Naive thymus-derived CD4-positive, alpha-beta T cell (primary cell): ENCODE measurements around the gene MRPL50. TPM values are rescaled to one million over a fixed set of nuclear protein-coding genes. Genes with fewer than 3 reads are reported as not detected.

Experiments used
- ATAC-seq: fragments of 150-1000 bp; cut with Tn5 transposase; 2 replicates; pipeline ENCODE4 v1.10.0; 2021; ENCODE audit warnings: mild to moderate bottlenecking, moderate library complexity
- CTCF ChIA-PET: fragments of 350-600 bp; sonication (Branson Sonifier 250); formaldehyde crosslinking; loops from one replicate; lab custom pipeline; 2021; ENCODE audit warnings: antibody characterized with exemption; lab: Charles Lee
- POLR2A ChIA-PET: fragments of 350-600 bp; sonication (Branson Sonifier 250); formaldehyde crosslinking; loops from one replicate; lab custom pipeline; 2021; ENCODE audit warnings: antibody characterized with exemption, inconsistent platforms; lab: Charles Lee
- DNase-seq, 9 donors: peaks; one replicate each; pipeline versions ENCODE4 v3.0.0 to v3.0.0-alpha.2; 2020 to 2022; ENCODE audit warnings: mixed read lengths in 1 of 9
- H3K27ac ChIP-seq: one replicate; pipeline ENCODE4 v1.7.0; 2013; ENCODE audit warnings: mild to moderate bottlenecking, low read depth, low read length, moderate library complexity
- H3K27me3 ChIP-seq, 2 donors: one replicate each; pipeline ENCODE4 v1.7.0; 2013; ENCODE audit warnings: low read length in 2 of 2, mild to moderate bottlenecking in 2 of 2, moderate library complexity in 2 of 2; ENCODE audit not compliant: control insufficient read depth in 2 of 2, insufficient read depth in 2 of 2
- H3K36me3 ChIP-seq, 3 experiments: 1 replicate in 2 of 3; 2 replicates in 1 of 3; pipeline ENCODE4 v1.7.0; 2013; ENCODE audit warnings: low read length in 3 of 3, mild to moderate bottlenecking in 3 of 3, moderate library complexity in 1 of 3; ENCODE audit not compliant: insufficient read depth in 3 of 3, control insufficient read depth in 2 of 3
- H3K4me1 ChIP-seq, 2 donors: one replicate each; pipeline ENCODE4 v1.7.0; 2013; ENCODE audit warnings: low read length in 2 of 2, mild to moderate bottlenecking in 2 of 2, moderate library complexity in 1 of 2; ENCODE audit not compliant: control insufficient read depth in 2 of 2, insufficient read depth in 2 of 2
- H3K4me3 ChIP-seq: 2 replicates; pipeline ENCODE4 v1.7.0; 2013; ENCODE audit warnings: mild to moderate bottlenecking, low read length
- H3K9me3 ChIP-seq, 3 experiments: 1 replicate in 2 of 3; 2 replicates in 1 of 3; pipeline ENCODE4 v1.7.0; 2013; ENCODE audit warnings: low read length in 3 of 3; ENCODE audit not compliant: control insufficient read depth in 2 of 3
- H3K27ac Mint-ChIP-seq, 9 donors: one replicate each; pipeline ENCODE4 v1.8.0; 2020 to 2022; ENCODE audit warnings: mixed read lengths in 9 of 9, mild to moderate bottlenecking in 8 of 9, moderate library complexity in 5 of 9, inconsistent platforms in 2 of 9
- H3K27me3 Mint-ChIP-seq, 5 donors: one replicate each; pipeline ENCODE4 v1.8.0; 2021 to 2022; ENCODE audit warnings: mixed read lengths in 5 of 5, mild to moderate bottlenecking in 1 of 5
- H3K36me3 Mint-ChIP-seq, 5 donors: one replicate each; pipeline ENCODE4 v1.8.0; 2020 to 2022; ENCODE audit warnings: mixed read lengths in 5 of 5, mild to moderate bottlenecking in 3 of 5, inconsistent platforms in 1 of 5
- H3K4me1 Mint-ChIP-seq, 7 donors: one replicate each; pipeline ENCODE4 v1.8.0; 2020 to 2022; ENCODE audit warnings: mixed read lengths in 7 of 7, mild to moderate bottlenecking in 3 of 7, inconsistent platforms in 1 of 7
- H3K4me3 Mint-ChIP-seq, 10 donors: one replicate each; pipeline ENCODE4 v1.8.0; 2020 to 2022; ENCODE audit warnings: mild to moderate bottlenecking in 10 of 10, mixed read lengths in 10 of 10, moderate library complexity in 6 of 10, inconsistent platforms in 2 of 10
- H3K9me3 Mint-ChIP-seq, 11 donors: one replicate each; pipeline ENCODE4 v1.8.0; 2020 to 2022; ENCODE audit warnings: mixed read lengths in 11 of 11, mild to moderate bottlenecking in 4 of 11, inconsistent platforms in 1 of 11, moderate library complexity in 1 of 11
- intact Hi-C, 2 donors: fragments of 100-400 bp; cut with micrococcal nuclease; formaldehyde crosslinking; loops; one replicate each; pipeline ENCODE4 v1.15.1; 2023
- polyA plus RNA-seq, 2 donors: library from polyadenylated mRNA; unstranded; fragments of 300-500 nt; fragmentation: Illumina TruSeq; gene quantifications; one replicate each; pipeline ENCODE4 v1.2.3, GENCODE V29; 2021
- total RNA-seq, 6 experiments: library from RNA in 5 of 6; stranded (reverse) in 5 of 6; gene quantifications; 1 replicate in 5 of 6; 2 replicates in 1 of 6; pipeline ENCODE4 v1.2.3 and lab custom pipeline; 2021 to 2026

MRPL50 gene
- total and polyA plus RNA-seq, 7 experiments from 2014 or later: 6.5 to 23.8 (median 14.9) TPM

DNA sequence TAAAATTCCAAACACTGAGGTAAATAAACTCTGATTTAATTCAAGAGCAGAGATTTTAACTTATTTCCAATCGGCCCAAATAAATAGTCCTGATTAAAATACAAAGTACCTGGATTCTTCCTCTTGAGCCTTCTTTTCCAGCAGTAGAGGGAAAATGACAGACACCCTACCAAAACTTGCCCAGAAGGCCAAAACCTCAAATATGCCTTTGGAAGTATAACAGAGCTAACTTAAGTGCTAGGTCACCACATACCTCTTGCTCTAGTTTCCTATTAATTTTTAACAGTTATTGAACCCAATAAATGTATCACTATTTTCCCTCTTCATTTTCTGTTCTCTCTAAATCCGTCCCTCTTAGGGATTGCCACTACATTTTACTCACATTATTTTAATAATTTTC, 15.1 kb downstream of the MRPL50 start:
- Mint-ChIP-seq H3K9me3 (peaks cover 0 to 19% (median 7%) of the 10 kb centered on the region in 11 donors), H3K36me3 (peaks cover 5 to 16% (median 15%) of the 10 kb centered on the region in 5 donors), H3K27ac (no peak overlapping the region), H3K4me1 (peaks cover 0 to 7% (median 3%) of the 10 kb centered on the region in 7 donors), H3K4me3 (no peak overlapping the region), H3K27me3 (peaks cover 0 to 5% (median 0%) of the 10 kb centered on the region in 5 donors)
- Histone ChIP-seq H3K36me3 (no peaks in the 10 kb centered on the region), H3K9me3 (peaks cover 0 to 9% (median 0%) of the 10 kb centered on the region in 3 experiments), H3K27me3 (no peaks in the 10 kb centered on the region), H3K4me3 (no peak overlapping the region), H3K4me1 (no peaks in the 10 kb centered on the region), H3K27ac (no peak overlapping the region)
- intact Hi-C loops: no loop called here
- ATAC-seq: no peak
- ChIA-PET POLR2A (interaction anchor here (1.3 kb wide), 1 partner anchor 15 kb away, joined by 3 read pairs; the partner anchor contains the start of genes MRPL50 and ZNF189), CTCF (no interaction called here)
- DNase-seq: no peak

DNA sequence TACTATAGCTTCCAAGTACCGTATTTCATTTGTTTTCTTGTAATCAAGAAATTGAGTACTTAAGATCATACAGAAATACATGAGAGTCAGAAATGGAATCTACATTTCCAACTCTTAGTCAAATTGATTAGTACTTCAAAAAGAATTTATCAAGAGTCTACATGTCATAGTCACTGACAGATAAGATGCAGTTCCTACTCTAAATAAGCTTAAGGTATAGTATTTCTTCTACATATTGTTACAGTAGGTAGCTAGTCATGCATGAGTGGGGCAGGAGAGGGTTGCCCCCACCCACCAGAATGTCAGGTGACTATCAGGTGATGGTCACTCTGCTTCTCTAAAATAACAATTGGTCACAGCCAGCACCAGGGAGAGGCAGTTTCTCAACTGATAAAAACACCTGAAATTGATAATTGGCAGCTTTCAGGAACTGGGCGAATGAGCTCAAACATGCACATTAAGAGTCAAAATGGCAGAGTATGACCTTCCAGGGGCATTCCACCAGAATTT, 16.5 kb downstream of the MRPL50 start:
- CTCF ChIA-PET: no interaction called here
- H3K36me3 ChIP-seq: no peaks in the 10 kb centered on the region
- peaks cover 0 to 13% (median 0%) of the 10 kb centered on the region in 5 donors for H3K27me3 Mint-ChIP-seq
- POLR2A ChIA-PET: no interaction called here
- H3K4me3 Mint-ChIP-seq: no peak overlapping the region
- peaks cover 0 to 26% (median 10%) of the 10 kb centered on the region in 11 donors for H3K9me3 Mint-ChIP-seq
- H3K9me3 ChIP-seq: peaks cover 0 to 9% (median 0%) of the 10 kb centered on the region in 3 experiments
- H3K36me3 Mint-ChIP-seq: peaks cover 5 to 16% (median 10%) of the 10 kb centered on the region in 5 donors
- ATAC-seq (no peak), DNase-seq (no peak)
- no peaks in the 10 kb centered on the region for H3K27me3 ChIP-seq
- H3K4me1 ChIP-seq: no peaks in the 10 kb centered on the region
- H3K27ac ChIP-seq: no peak overlapping the region
- no peak overlapping the region for H3K27ac Mint-ChIP-seq
- intact Hi-C loops: no loop called here
- no peaks in the 10 kb centered on the region for H3K4me1 Mint-ChIP-seq
- no peak overlapping the region for H3K4me3 ChIP-seq

DNA sequence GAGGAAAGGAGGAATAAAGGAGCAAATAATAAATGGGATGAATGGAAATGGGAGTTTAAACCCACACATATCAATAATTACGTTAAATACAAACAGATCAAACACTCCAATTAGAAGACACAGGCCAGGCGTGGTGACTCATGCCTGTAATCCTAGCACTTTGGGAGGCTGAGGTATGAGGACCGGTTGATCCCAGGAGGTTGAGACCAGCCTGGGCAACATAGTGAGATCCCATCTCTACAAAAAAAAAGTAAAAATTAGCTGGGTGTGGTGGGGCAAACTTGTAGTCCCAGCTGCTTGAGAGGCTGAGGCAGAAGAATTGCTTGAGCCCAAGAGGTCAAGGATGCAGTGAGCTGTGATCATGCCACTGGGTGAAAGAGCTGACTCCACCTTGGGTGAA, 17.3 kb downstream of the MRPL50 start:
- Histone ChIP-seq H3K36me3 (no peaks in the 10 kb centered on the region), H3K27me3 (no peaks in the 10 kb centered on the region), H3K9me3 (peaks cover 0 to 9% (median 0%) of the 10 kb centered on the region in 3 experiments), H3K4me3 (no peak overlapping the region), H3K27ac (no peak overlapping the region), H3K4me1 (no peaks in the 10 kb centered on the region)
- intact Hi-C loops: no loop called here
- ATAC-seq (no peak), DNase-seq (no peak)
- Mint-ChIP-seq H3K36me3 (peaks cover 5 to 14% (median 10%) of the 10 kb centered on the region in 5 donors), H3K4me3 (no peak overlapping the region), H3K27me3 (peaks cover 0 to 13% (median 5%) of the 10 kb centered on the region in 5 donors), H3K9me3 (peaks cover 0 to 26% (median 10%) of the 10 kb centered on the region in 11 donors), H3K4me1 (no peaks in the 10 kb centered on the region), H3K27ac (no peak overlapping the region)
- POLR2A ChIA-PET: no interaction called here
- CTCF ChIA-PET: no interaction called here

DNA sequence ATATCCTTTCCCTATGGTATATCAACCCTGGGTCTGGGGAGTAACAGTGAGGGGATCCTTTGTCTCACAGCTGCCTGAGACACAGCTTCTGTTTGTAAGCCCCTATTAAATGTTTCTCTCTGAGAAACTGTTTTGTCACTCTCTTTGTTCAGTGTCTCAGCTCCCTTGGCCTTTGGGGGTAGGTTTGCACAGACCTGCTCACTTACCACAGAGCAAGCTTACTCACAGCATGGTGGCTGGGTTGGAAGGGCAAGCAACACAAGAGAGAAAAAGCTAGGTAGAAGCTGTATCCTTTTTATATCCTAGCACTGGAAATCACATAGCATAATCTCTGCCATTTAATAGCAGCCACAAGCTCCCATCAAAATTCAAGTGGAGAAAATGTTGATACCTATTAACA, 18.1 kb downstream of the MRPL50 start:
- H3K27ac ChIP-seq: no peak overlapping the region
- DNase-seq (no peak), ATAC-seq (no peak)
- H3K4me1 Mint-ChIP-seq: no peaks in the 10 kb centered on the region
- no peak overlapping the region for H3K4me3 Mint-ChIP-seq
- intact Hi-C loops: no loop called here
- no peak overlapping the region for H3K27ac Mint-ChIP-seq
- H3K36me3 ChIP-seq: no peaks in the 10 kb centered on the region
- no peak overlapping the region for H3K4me3 ChIP-seq
- peaks cover 5 to 13% (median 7%) of the 10 kb centered on the region in 5 donors for H3K36me3 Mint-ChIP-seq
- ChIA-PET CTCF (no interaction called here), POLR2A (no interaction called here)
- peaks cover 0 to 17% (median 11%) of the 10 kb centered on the region in 5 donors for H3K27me3 Mint-ChIP-seq
- H3K9me3 ChIP-seq: peaks cover 0 to 6% (median 0%) of the 10 kb centered on the region in 3 experiments
- peaks cover 0 to 25% (median 8%) of the 10 kb centered on the region in 11 donors for H3K9me3 Mint-ChIP-seq
- peaks cover 0 to 3% of the 10 kb centered on the region in 2 donors for H3K27me3 ChIP-seq
- no peaks in the 10 kb centered on the region for H3K4me1 ChIP-seq

DNA sequence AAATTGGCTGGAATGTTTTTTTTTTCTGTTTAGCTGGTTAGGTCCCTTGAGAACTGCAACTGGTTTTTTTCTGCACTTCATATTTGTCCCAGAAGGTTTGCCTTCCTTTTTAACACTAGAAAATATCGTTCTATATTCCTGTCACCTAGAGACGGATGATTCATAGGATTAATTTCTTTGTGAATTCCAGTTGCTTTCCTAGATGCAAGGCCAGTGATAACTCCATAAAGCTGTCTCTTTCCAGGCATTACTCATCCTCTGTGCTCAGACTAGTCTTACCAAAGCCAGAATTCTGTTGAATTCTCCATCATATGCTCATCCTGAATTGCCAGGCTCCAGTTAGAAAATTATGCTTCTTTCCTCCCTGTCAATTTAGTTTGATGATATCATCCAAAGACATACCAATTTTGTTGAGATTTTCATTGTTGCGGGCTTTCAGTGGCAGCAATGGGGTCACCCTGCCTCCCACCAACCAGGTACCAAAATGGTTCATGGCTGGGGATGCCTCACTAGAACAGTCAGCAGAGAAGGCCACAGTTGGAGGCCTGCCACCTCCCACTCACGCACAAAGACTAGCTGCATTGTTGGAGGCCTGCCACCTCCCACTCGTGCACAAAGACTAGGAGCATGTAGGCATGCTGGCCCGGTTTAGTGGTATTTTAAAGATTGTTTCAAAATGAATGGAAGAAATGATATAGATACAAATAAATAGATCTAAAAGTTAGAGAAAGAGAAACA, 22.1 kb downstream of the MRPL50 start:
- Histone ChIP-seq H3K9me3 (no peaks in the 10 kb centered on the region), H3K4me3 (no peak overlapping the region), H3K36me3 (no peaks in the 10 kb centered on the region), H3K27ac (no peak overlapping the region), H3K27me3 (peaks cover 0 to 5% of the 10 kb centered on the region in 2 donors), H3K4me1 (no peaks in the 10 kb centered on the region)
- ChIA-PET CTCF (no interaction called here), POLR2A (no interaction called here)
- Mint-ChIP-seq H3K27me3 (peaks cover 2 to 30% (median 14%) of the 10 kb centered on the region in 5 donors), H3K4me3 (no peak overlapping the region), H3K9me3 (peaks cover 0 to 10% (median 2%) of the 10 kb centered on the region in 11 donors), H3K27ac (no peak overlapping the region), H3K4me1 (no peaks in the 10 kb centered on the region), H3K36me3 (peaks cover 0 to 7% (median 0%) of the 10 kb centered on the region in 5 donors)
- ATAC-seq: no peak
- intact Hi-C loops: no loop called here
- DNase-seq: no peak

DNA sequence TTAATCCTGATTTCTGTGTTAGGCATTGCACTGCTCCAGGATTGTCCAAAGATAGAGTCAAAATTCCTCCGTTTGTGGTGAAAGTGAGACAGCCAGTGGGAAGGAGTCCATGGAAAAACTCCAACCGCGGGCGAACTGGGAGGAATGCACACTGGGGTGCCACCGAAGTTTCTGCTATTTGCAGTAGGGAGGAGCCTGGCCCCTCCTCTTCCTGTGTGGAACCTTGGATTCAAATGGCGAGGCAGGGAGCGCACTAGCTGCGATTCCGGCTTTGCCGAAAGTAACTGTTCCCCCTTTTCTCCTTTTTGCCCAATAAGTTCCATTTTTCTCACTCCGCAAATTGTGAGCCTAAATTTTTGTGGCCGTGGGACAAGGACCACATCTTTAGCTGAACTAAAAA, 22.9 kb downstream of the MRPL50 start:
- CTCF ChIA-PET: no interaction called here
- Histone ChIP-seq H3K4me3 (no peak overlapping the region), H3K27me3 (peaks cover 0 to 5% of the 10 kb centered on the region in 2 donors), H3K4me1 (no peaks in the 10 kb centered on the region), H3K36me3 (no peaks in the 10 kb centered on the region), H3K9me3 (no peaks in the 10 kb centered on the region), H3K27ac (no peak overlapping the region)
- H3K27ac Mint-ChIP-seq: no peak overlapping the region
- DNase-seq (no peak), ATAC-seq (no peak)
- POLR2A ChIA-PET: no interaction called here
- peaks cover 0 to 10% (median 2%) of the 10 kb centered on the region in 11 donors for H3K9me3 Mint-ChIP-seq
- no peaks in the 10 kb centered on the region for H3K4me1 Mint-ChIP-seq
- H3K27me3 Mint-ChIP-seq: peaks cover 2 to 32% (median 14%) of the 10 kb centered on the region in 5 donors
- H3K36me3 Mint-ChIP-seq: peaks cover 0 to 7% (median 0%) of the 10 kb centered on the region in 5 donors
- intact Hi-C loops: no loop called here
- no peak overlapping the region for H3K4me3 Mint-ChIP-seq
